Vagina (tissue), 2 donors: ENCODE measurements around the gene ALDH2.

ENCODE experiments used
- POLR2A ChIP-seq, 2 donors: fragments of 450-650 bp; IDR thresholded peaks; one replicate each; pipeline ENCODE4 v1.6.1; 2017; ENCODE audit warnings: antibody characterized with exemption in 2 of 2, mild to moderate bottlenecking in 2 of 2, moderate library complexity in 2 of 2
- TF ChIP-seq, protein P1 (sequence below), 3 experiments: fragments of 450-650 bp in 2 of 3; fragments of 200-600 bp in 1 of 3; sonication (generic) in 1 of 3; IDR thresholded peaks; one replicate each; pipeline ENCODE4 v1.5.1; 2017 to 2019; ENCODE audit warnings: antibody characterized with exemption in 3 of 3, mild to moderate bottlenecking in 2 of 3, moderate library complexity in 2 of 3

DNA sequence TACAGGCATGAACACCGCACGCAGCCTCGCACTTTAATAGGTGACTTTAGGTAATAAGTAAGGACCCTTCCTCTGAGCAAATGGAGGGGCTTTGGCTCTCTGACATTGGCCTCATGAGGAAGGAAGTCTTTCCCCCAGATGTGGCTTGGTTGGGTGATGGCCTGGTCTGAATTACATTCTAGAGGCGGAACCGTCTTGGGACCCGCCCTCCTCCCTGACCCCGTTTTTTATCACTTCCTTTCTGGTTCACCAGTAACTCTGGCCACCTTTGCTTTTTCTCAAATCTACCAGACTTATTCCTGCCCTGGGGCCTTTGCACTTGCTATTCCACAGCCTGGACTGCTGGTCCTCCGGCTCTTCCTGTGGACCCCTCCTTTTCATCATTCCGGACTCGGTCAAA lies 13.4 kb downstream of the ALDH2 start:
- TF ChIP-seq, protein P1, sequence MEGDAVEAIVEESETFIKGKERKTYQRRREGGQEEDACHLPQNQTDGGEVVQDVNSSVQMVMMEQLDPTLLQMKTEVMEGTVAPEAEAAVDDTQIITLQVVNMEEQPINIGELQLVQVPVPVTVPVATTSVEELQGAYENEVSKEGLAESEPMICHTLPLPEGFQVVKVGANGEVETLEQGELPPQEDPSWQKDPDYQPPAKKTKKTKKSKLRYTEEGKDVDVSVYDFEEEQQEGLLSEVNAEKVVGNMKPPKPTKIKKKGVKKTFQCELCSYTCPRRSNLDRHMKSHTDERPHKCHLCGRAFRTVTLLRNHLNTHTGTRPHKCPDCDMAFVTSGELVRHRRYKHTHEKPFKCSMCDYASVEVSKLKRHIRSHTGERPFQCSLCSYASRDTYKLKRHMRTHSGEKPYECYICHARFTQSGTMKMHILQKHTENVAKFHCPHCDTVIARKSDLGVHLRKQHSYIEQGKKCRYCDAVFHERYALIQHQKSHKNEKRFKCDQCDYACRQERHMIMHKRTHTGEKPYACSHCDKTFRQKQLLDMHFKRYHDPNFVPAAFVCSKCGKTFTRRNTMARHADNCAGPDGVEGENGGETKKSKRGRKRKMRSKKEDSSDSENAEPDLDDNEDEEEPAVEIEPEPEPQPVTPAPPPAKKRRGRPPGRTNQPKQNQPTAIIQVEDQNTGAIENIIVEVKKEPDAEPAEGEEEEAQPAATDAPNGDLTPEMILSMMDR (IDR thresholded peaks at IDR 0.05): no peak
- no peak for TF ChIP-seq POLR2A (IDR thresholded peaks at IDR 0.05)
